ENCODE data around the gene ATAD2B. TPM values are rescaled to one million over a fixed set of nuclear protein-coding genes. Genes with fewer than 3 reads are reported as not detected.

ATAD2B gene
- total RNA-seq, 2 experiments from 2014 or later, result 9.4 to 21.7 TPM

- no peak overlapping the region for H3K4me3 ChIP-seq (ENCODE audit: low read depth, low read length, poor library complexity, severe bottlenecking)
- no peak for TF ChIP-seq EZH2phosphoT487 (IDR thresholded peaks at IDR 0.05; ENCODE audit: borderline replicate concordance, low read depth, low read length)
- no peak for TF ChIP-seq CTCF (conservative IDR thresholded peaks at IDR 0.05; ENCODE audit: low read length)
- H3K36me3 ChIP-seq (ENCODE audit: insufficient read depth, low read length), result no peaks in the 10 kb centered on the region
- H2AFZ ChIP-seq (ENCODE audit: low read length), result no peak overlapping the region
- no peaks in the 10 kb centered on the region for H3K9me2 ChIP-seq (ENCODE audit: insufficient read depth, low read length)
- ChIA-PET POLR2A (interaction anchor here (0.6 to 0.8 kb wide), 3 partner anchors 11 to 129 kb away, joined by 3 to 5 read pairs (median 3); no protein-coding TSS in a partner anchor), CTCF (ENCODE audit: unreplicated experiment) (no interaction called here)
- DNase-seq (ENCODE audit: low spot score), result no peak
- no peak overlapping the region for H3K4me2 ChIP-seq (ENCODE audit: low read length)
- 0 out of 2 replicates have a peak, but pooled peaks cover 5% of the 10 kb centered on the region for H3K79me2 ChIP-seq (ENCODE audit: insufficient read depth, low read depth, low read length)
- H3K9me3 ChIP-seq (ENCODE audit: low read length), result no peaks in the 10 kb centered on the region
- no peaks in the 10 kb centered on the region for H4K20me1 ChIP-seq (ENCODE audit: insufficient read depth, low read length)
- intact Hi-C loops (cut with micrococcal nuclease; ENCODE audit: unreplicated experiment), result no loop called here
- H3K4me1 ChIP-seq (ENCODE audit: insufficient read depth, low read length, poor library complexity, severe bottlenecking), result peaks cover 12% of the 10 kb centered on the region
- BruUV-seq (replicated peaks), result no TSS peak
- no peak overlapping the region for H3K27ac ChIP-seq (ENCODE audit: low read depth, low read length, poor library complexity, severe bottlenecking)
Observed at GRCh38 chr2:23912054-23912453, 14.9 kb downstream of the ATAD2B start.

- no peaks in the 10 kb centered on the region for H3K79me2 ChIP-seq (ENCODE audit: insufficient read depth, low read depth, low read length)
Observed at GRCh38 chr2:23905155-23905554, 21.8 kb downstream of the ATAD2B start.

More at GRCh38 chr2:23905155-23905554, 21.8 kb downstream of the ATAD2B start:
- Histone ChIP-seq H3K36me3 (ENCODE audit: insufficient read depth, low read length) (no peaks in the 10 kb centered on the region), H3K27ac (ENCODE audit: low read depth, low read length, poor library complexity, severe bottlenecking) (no peak overlapping the region), H3K9me3 (ENCODE audit: low read length) (no peaks in the 10 kb centered on the region), H3K4me3 (ENCODE audit: low read depth, low read length, poor library complexity, severe bottlenecking) (no peak overlapping the region), H2AFZ (ENCODE audit: low read length) (no peak overlapping the region), H4K20me1 (ENCODE audit: insufficient read depth, low read length) (no peaks in the 10 kb centered on the region), H3K9me2 (ENCODE audit: insufficient read depth, low read length) (no peaks in the 10 kb centered on the region), H3K4me1 (ENCODE audit: insufficient read depth, low read length, poor library complexity, severe bottlenecking) (no peaks in the 10 kb centered on the region), H3K4me2 (ENCODE audit: low read length) (no peak overlapping the region)
- intact Hi-C loops (cut with micrococcal nuclease; ENCODE audit: unreplicated experiment), result no loop called here
- ChIA-PET POLR2A (interaction anchor here (0.6 to 1.5 kb wide), 4 partner anchors 12 to 248 kb away, joined by 3 to 4 read pairs (median 3); partner anchors contain the start of gene ATAD2B), CTCF (ENCODE audit: unreplicated experiment) (no interaction called here)
- no peak for DNase-seq (ENCODE audit: low spot score)
- BruUV-seq (replicated peaks), result no TSS peak
- no peak for TF ChIP-seq CTCF (conservative IDR thresholded peaks at IDR 0.05; ENCODE audit: low read length)
- no peak for TF ChIP-seq EZH2phosphoT487 (IDR thresholded peaks at IDR 0.05; ENCODE audit: borderline replicate concordance, low read depth, low read length)

Data from OCI-LY7 (cell line).